NOMO-1 treated with DMSO at 0.1 percent for 48 hours (cell line): Measurements from ENCODE around the gene NRL.
A peak's percentile ranks its signal among the peaks of the same experiment; 100 is the strongest.
"Not testable (repeated sequence)": the region's sequence is repeated elsewhere in the genome, so short reads cannot be mapped to it uniquely, and the experiment has no call there.

ENCODE experiments used
- DNase-seq: peaks from one replicate; lab custom pipeline; 2025; ENCODE audit not compliant: unreplicated experiment; lab: John Stamatoyannopoulos, UW

The NRL gene

DNA sequence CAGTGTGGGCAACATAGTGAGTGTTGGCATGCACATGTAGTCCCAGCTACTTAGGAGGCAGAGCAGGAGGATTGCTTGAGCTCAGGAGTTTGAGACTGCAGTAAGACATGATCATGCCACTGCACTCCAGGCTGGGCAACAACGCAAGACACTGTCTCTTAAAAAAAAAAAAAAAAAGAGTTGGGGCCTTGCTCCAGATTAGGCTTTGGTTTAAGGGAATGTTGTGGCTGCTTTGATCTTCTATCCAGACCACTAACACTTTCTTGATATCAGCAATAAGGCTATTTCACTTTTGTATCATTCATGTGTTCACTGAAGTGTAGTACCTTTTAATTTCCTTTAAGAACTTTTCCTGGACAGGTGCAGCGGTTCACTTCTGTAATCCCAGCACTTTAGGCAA lies 12.9 kb upstream of the NRL start:
- DNase-seq, result no peak

DNA sequence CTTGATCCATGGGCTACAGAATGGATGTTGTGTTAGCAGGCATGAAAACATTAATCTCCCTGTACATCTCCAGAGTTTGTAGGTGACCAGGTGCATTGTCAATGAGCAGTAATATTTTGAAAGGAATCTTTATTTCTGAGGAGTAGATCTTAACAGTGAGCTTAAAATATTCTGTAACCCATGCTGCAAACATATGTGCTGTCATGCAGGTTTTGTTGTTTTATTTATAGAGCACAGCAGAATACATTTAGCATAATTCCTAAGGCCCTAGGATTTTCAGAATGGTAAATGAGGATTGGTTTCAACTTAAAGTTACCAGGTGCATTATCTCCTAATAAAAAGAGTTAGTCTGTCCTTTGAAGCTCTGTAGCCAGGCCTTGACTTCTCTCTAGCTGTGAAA lies 12.2 kb upstream of the NRL start:
- no peak for DNase-seq

DNA sequence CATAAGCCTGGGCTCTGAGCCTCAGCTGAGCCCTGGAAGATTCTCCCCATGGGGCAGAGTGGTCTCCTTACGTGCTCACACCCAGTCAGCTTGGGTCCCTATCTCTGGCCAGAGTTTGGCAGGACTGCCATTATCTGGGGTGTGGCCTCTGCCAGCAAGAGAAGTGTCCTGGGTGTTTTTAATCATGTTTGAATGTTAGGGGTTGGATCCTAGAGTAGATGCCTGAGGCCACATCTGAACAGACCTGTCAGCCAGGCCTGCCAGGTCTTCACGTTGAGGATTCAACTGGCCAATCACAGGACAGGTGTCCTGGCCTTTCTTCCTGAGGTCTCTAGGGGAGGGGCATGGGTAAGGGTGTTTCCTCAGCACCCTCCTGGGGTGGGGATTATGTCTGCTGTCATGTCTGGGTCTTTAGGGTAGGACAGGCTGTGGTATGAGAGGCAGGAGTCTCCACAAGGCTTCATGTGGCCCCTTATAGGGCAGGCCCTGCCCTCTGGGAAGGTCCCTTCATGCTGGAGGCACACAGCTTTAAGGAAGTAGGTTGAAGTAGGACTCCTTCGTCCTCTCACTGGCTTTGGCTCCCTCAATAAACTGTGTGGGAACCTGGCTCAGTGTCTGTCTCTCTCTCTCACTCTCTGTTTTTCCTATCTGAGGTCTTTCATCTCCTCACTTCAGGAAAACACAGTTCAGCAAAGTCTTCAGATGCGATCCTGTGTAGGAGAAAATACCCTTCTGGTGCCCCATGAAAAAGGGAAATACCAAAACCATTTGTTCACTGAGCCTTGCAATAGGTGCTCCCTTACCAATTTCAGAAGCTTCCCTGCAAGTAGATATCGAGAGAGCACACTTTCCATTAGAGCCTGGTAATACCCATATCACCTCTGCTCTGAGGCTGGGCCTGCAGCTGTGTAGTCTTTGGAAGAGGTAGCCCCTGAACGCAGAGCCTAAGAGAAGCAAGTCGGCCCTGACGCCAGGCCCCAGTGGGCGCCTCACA lies 9.0 kb upstream of the NRL start:
- DNase-seq, result no peak

DNA sequence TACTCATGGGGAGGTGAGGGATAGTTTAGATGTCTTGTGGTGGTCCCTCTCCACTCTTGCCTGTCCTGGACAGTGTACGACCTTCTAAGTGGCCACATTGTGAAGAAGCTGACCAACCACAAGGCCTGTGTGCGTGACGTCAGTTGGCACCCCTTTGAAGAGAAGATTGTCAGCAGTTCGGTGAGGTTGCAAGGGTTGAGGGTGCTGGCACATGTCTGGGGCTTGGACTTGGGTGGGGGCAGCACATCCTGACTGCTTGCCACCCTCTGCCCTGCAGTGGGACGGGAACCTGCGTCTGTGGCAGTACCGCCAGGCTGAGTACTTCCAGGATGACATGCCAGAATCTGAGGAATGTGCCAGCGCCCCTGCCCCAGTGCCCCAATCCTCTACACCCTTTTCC lies 8.1 kb upstream of the NRL start:
- DNase-seq, result no peak

DNA sequence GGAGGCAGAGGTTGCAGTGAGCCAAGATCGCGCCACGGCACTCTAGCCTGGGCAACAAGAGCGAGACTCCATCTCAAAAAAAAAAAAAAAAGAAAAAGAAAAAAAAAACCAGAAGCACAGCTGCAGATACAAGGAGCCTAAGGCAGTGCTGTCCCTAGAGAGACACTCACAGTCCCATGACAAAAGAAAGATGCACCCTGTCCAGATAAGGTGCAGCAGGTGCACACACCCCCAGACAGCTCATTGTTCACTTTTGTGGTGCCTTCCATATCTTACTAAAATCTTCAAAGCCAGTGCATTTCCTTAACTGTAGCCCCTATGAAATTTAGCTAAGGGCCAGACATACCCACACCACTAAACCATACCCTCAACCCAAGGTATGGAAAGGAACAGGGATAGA lies 7.7 kb upstream of the NRL start:
- DNase-seq, result no peak

DNA sequence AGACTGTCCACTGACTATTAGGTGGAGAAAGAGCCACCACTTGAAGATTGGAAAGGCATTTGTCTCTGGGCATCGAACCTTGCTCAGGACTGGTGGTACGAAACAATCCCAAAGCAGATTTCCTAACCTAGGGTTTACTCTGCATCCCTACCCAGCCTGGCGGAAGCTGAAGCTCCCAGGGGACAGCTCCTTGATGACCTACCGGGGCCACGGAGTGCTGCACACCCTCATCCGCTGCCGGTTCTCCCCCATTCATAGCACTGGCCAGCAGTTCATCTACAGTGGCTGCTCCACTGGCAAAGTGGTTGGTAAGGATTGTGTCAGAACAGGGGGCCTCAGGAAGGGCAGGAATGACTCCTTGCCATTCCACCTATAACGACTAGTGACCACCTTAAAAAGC lies 6.5 kb upstream of the NRL start:
- DNase-seq, result no peak

DNA sequence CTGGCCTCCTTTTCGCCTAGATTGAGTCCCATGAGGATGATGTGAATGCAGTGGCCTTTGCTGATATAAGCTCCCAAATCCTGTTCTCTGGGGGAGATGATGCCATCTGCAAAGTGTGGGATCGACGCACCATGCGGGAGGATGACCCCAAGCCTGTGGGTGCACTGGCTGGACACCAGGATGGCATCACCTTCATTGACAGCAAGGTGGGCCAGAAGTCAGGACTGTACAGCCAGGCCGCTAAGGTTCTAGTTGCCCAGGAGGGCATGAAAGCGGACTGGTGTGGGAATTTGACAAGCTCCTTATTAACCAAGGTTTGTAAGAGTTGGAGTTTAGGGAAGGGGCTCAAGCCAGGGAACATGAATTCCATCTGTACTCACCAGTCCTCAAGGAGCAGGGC lies 4.9 kb upstream of the NRL start:
- DNase-seq, result no peak

DNA sequence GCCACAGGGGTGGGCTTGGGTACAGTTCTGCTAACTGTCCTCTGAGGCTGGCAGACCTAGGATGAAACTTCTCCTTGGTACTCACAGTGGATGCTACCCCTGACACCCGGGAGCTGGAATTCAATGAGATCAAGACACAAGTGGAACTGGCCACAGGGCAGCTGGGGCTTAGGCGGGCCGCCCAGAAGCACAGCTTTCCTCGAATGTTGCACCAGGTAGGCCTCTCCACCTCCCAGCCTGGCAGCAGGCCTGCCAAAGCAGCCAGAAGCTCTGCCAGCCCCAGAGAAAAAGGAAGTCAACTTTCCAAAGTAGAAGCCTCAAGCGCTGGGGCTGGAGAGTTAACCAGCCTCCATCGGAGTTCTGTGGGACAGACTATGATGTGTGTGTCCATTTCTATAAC lies 2.4 kb upstream of the NRL start:
- no peak for DNase-seq

DNA sequence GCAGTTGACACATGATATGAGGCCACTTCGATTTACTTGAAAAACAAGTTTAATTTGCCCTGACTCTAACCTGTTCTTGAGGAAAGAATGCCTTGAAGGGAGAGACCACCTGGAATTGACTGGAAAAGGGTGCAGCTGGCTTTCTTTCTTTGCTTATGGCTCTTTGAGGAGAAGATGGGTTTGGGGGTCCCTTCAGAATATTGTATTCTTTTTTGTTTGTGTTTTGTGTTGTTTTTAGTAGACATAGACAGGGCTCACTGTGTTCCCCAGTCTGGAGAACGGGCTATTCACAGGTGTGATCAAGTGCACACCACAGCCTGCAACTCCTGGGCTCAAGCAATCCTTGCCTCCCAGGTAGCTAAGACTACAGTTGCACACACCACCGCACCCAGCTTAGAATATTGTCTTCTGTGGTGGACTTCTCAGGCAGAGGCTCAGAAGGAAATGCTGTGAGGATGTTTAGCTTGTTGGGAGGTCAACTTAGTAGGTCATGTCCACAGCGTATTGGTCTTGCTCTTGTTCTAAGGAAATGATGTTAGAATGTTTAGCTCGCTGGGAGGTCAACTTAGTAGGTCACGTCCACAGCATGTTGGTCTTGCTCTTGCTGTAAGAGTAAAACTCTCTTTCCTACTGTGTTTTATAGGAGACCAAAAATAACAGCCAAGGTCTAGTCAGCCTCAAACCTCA lies 1.5 kb upstream of the NRL start:
- no peak for DNase-seq

DNA sequence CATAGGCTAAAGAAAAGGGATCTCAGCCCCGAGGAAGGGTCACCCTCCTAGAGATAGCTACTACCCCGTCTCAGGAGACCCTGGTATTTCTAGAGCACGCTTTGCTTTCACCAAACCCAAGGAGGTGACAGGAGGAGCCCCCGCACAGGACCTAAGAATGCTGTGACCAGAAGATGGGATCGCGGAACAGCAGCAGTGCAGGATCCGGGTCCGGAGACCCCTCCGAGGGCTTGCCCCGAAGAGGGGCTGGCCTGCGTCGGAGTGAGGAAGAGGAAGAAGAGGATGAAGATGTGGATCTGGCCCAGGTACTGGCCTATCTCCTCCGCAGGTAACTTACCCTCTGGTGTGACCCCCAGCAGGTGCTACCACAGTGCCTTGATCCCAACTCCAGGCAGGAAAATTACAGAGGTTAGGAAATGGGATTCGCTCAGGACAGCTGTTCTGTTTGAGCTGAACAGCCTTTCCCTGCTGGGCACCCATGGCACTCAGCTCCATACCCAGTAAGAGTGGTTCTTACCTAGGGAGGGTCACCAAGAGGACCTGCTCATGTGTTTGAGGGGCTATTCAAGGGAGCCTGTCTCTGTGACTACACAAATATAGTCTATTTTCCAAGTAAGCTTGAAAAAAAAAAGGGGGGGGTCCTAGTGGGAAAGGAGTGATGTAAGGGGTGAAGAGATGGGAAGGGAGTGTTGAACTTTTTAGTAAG lies 826 bp upstream of the NRL start:
- DNase-seq, result no peak

DNA sequence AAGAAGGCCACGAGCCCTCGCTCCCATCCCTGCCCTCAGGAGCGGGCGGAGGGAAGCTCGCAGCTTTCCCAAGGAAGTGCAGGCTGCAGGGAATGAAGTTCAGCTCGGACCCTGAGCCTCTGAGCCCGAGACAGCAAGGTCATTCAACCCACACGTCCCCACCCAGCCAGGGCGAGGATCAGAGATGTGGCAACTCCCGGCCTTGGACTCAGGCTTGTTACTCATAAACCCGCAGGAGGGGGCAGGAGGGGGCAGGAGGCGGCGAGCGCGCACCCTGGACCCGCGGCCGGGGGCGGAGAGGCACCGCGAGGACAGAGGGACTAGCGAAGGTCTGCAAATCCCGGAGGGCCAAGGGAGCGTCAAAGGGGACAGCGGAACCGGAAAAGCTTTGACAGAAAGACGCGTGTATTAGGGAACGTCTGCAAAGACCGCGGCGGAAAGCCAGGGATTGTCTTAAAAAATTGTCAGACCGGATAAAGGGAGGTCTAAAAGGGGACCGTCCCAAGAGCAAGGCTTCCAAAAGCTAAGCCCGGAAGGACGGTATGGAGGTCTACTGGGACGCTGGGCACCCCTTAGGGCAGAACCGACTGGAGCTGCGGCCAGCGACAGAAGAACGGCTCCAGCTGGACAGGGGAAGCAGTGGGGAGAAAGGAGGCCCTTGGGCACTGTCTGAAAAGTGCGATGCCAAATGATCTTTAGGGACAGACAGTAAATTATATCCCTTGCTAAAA lies 783 bp downstream of the NRL start:
- peak; percentile 92 for DNase-seq

DNA sequence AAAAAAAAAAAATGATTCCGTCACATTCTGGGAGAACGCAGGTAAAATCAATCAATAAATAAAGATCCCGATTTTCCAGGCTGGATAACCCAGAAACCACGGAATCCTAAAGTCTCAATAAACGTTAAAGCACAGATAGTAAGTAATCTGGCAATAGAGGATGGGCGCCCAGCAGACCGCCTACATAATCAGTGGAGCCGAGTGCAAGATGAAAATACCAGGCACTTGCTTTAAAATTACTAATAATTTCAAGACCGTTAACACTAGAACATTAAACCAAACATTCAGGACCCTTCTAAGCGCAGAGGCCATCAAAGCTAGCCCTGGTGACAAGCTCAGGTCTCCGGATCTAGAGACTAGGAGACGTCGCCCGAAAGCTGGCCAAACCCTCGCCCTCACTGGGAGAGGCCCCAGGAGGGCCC lies 1.4 kb downstream of the NRL start:
- DNase-seq, result peak; percentile 45

DNA sequence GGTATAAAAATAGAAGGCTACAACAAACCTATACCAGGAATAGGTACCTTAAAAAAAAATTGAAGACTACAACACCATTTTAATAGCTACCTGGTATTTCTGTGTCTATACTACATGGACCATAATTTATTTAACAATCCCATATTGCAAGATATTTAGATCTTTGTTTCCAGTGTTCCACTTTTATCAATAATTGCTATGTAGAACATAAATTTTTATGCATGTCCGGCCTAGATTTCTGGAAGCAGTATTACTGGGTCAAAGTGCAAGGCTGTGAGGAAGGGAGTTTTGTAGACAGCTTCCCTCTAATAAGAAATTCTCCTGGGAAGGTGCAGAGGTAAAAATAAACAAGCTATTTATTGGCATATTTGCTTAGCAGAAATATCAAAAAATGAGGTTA lies 4.2 kb downstream of the NRL start:
- no peak for DNase-seq

DNA sequence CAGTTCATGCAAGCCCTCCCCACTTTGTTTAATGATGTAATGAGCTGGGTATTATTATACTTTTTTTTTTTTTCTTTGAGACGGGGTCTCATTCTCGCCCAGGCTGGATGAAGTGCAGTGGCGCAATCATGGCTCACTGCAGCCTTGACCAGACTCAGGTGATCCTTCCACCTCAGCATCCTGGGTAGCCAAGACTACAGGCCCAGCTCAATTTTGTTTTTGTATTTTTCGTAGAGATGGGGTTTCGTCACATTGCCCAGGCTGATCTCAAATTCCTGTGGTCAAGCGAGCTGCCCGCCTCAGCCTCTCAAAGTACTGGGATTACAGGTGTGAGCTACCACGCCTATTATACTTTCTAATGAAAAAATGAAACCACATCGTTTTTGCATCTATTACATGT lies 4.7 kb downstream of the NRL start:
- DNase-seq, result no peak

DNA sequence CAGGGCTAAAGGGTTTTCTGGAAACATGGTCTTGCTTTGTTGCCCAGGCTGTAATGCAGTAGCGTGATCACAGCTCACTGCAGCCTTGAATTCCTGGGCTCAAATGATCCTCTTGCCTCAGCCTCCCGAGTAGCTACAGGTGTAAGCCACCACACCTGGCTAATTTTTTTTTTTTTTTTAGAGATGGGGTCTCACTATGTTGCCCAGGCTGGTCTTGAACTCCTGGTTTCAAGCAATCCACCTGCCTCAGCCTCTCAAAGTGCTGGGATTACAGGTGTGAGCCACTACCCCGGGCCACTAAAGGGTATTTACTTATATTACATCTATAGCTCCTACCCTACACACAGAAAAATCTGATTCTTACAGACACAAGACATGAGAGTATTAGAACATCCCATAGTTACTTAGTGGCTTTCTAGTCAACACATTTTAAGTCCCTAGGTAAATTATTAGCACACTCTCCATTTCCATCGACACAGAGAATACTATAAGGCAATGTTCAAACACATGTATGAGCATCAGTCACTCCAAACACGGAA lies 6.3 kb downstream of the NRL start:
- no peak for DNase-seq

DNA sequence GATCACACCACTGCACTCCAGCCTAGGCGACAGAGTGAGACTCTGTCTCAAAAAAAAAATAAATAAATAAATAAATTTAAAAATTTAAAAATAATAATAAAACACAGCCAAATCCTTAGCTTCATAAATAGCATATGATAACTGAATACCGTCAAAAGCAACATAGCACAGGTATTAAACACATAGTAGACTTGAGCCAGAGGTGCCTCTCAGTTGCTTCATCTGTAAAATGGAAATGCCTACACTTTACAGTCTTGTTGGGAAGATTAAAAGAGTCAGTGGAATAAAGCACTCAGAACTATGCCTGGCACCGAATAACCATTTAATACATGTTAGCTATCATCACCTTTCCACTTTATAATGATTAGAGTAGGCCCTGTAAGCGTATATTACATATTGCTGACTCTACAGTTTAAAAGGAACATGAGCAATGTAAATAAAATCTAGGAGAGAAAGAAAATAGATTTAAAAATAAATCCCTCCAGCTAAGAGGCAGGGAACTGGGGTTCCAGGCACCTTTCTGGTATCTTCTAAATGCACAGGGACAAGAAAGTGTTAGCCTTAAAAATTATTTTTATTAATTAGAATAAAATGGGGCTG lies 8.0 kb downstream of the NRL start:
- DNase-seq, result no peak

DNA sequence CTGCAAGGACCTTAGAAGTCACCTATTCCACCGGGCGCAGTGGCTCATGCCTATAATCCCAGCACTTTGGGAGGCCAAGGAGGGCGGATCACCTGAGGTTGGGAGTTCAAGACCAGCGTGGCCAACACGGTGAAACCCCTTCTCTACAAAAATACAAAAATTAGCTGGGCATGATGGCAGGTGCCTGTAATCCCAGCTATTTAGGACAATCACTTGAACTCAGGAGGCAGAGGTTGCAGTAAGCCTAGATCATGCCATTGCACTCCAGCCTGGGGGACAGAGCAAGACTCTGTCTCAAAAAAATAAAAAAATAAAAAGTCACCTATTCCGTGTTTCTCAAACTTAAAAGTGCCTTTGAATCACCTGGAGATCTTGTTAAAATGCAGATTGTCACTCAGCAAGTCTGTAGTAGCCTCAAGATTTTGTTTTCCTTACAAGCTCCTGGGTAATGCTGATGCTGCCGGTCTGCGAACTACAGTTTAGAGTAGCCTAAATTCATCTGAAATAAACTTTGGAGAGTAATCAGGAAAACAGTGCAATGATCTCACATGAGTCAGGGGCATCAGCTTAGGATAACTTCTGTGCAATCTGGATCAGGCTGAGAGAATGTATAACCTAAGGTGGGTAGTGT lies 9.0 kb downstream of the NRL start:
- not testable (repeated sequence) for DNase-seq

DNA sequence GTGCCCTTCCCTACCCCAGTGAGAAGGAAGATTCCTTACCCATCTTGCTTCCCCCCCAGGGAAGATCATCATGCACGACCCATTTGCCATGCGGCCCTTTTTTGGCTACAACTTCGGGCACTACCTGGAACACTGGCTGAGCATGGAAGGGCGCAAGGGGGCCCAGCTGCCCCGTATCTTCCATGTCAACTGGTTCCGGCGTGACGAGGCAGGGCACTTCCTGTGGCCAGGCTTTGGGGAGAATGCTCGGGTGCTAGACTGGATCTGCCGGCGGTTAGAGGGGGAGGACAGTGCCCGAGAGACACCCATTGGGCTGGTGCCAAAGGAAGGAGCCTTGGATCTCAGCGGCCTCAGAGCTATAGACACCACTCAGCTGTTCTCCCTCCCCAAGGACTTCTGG lies 11.3 kb downstream of the NRL start:
- DNase-seq, result no peak

DNA sequence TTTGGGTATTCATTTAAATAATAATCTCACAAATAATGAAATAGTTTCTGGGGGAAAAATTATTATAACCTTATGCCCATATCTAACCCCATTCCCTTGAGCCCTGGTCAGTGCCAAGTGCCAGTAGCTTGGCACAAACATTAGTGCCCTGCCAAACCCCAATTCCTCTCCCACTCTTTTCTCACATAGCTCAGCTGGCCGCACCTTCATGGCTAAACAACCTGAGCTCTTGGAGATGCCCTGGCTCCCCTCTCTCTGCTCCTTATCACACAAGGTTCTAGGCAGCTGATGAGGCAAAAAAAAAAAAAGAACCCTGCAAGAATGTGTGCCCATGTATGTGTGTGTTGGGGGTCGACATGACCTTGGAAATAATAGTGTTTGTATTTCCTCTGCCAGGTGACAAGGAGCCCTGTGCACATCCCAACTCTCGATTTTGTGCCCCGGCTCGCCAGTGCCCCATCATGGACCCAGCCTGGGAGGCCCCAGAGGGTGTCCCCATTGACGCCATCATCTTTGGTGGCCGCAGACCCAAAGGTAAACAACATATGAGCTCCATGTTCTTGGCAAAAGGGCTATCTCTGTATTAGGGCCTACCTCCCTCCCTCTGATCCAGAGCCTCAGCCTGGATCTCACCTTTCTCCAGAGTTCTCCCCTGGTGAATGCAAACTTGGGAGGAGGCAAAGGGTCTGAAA lies 12.2 kb downstream of the NRL start:
- no peak for DNase-seq
